Sigmoid colon (tissue), 4 donors: ENCODE measurements around the gene ATXN7.

ENCODE experiments used
- CTCF ChIP-seq, 4 experiments: fragments of 450-650 bp in 3 of 4; fragments of 200-600 bp in 1 of 4; IDR thresholded peaks; one replicate each; pipeline ENCODE4 v1.5.1; 2016 to 2019; ENCODE audit warnings: antibody characterized with exemption in 4 of 4, mild to moderate bottlenecking in 3 of 4, moderate library complexity in 2 of 4
- EP300 ChIP-seq, 4 donors: sonication (generic); formaldehyde crosslinking; IDR thresholded peaks; one replicate each; pipeline ENCODE4 v1.6.1; 2017; ENCODE audit warnings: antibody characterized with exemption in 4 of 4
- POLR2A ChIP-seq, 2 donors: fragments of 450-650 bp; IDR thresholded peaks; one replicate each; pipeline ENCODE4 v1.6.1; 2016; ENCODE audit warnings: antibody characterized with exemption in 2 of 2, mild to moderate bottlenecking in 2 of 2, moderate library complexity in 2 of 2
- POLR2AphosphoS5 ChIP-seq, 4 donors: sonication (generic); formaldehyde crosslinking; IDR thresholded peaks; one replicate each; pipeline ENCODE4 v1.6.1; 2017; ENCODE audit warnings: antibody characterized with exemption in 4 of 4

DNA sequence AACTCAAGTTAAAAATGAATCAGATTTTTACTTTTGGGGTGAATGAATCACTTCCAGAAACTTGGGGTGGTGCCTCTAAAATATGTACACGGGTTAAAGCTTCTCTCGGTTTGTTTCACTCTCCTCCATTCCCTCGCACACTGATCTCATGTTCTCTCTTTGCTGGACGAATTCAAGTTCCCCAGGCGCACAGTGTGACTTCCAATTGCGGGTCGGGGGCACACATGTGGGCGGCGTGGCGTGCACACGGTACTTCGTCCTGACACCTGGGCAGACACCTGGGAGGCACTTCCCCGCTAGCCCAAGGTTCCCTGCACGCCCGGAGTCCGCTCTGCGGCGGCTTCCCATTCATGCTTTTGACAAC lies 47.8 kb downstream of the ATXN7 start:
- TF ChIP-seq CTCF (IDR thresholded peaks at IDR 0.05) (no peak), POLR2A (IDR thresholded peaks at IDR 0.05) (no peak), EP300 (IDR thresholded peaks at IDR 0.05) (no peak), POLR2AphosphoS5 (IDR thresholded peaks at IDR 0.05) (no peak)
